Activated naive CD8-positive, alpha-beta T cell treated with anti-CD3 and anti-CD28 coated beads for 36 hours (primary cell): Measurements from ENCODE around the gene IRAK1BP1. TPM values are rescaled to one million over a fixed set of nuclear protein-coding genes. Genes with fewer than 3 reads are reported as not detected.
"Not testable (repeated sequence)": the region's sequence is repeated elsewhere in the genome, so short reads cannot be mapped to it uniquely, and the experiment has no call there.

Experiments
- DNase-seq: peaks from one replicate; pipeline ENCODE4 v3.0.0; 2021
- H3K27ac Mint-ChIP-seq: one replicate; pipeline ENCODE4 v1.8.0; 2022; ENCODE audit warnings: mild to moderate bottlenecking, moderate library complexity, mixed read lengths
- H3K27me3 Mint-ChIP-seq: one replicate; pipeline ENCODE4 v1.8.0; 2022; ENCODE audit warnings: mild to moderate bottlenecking, mixed read lengths
- H3K36me3 Mint-ChIP-seq: one replicate; pipeline ENCODE4 v1.8.0; 2021; ENCODE audit warnings: mild to moderate bottlenecking, mixed read lengths
- H3K4me1 Mint-ChIP-seq: one replicate; pipeline ENCODE4 v1.8.0; 2021; ENCODE audit warnings: mixed read lengths
- H3K4me3 Mint-ChIP-seq: one replicate; pipeline ENCODE4 v1.8.0; 2022; ENCODE audit warnings: mild to moderate bottlenecking, moderate library complexity, mixed read lengths
- H3K9me3 Mint-ChIP-seq: one replicate; pipeline ENCODE4 v1.8.0; 2022; ENCODE audit warnings: mixed read lengths
- total RNA-seq, 2 experiments: library from RNA; stranded (reverse); gene quantifications; one replicate each; pipeline ENCODE4 v1.2.3, GENCODE V29; 2021

Gene IRAK1BP1
- total RNA-seq, 2 experiments from 2014 or later: 3.5 to 3.6 TPM

DNA sequence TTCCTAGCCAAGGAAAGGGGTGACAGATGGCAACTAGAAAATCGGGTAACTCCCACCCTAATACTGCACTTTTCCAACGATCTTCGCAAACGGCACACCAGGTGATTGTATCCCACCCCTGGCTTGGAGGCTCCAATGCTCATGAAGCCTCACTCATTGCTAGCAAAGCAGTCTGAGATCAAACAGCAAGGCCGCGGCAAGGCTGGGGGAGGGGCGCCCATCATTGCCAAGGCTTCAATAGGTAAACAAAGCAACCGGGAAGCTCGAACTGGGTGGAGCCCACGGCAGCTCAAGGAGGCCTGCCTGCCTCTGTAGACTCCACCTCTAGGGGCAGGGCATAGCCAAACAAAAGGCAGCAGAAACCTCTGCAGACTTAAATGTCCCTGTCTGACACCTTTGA lies 53.8 kb downstream of the IRAK1BP1 start:
- Mint-ChIP-seq H3K9me3 (peaks cover 60% of the 10 kb centered on the region), H3K36me3 (peaks cover 11% of the 10 kb centered on the region)
- not testable (repeated sequence) for H3K4me1 Mint-ChIP-seq, DNase-seq, H3K27me3 Mint-ChIP-seq, H3K27ac Mint-ChIP-seq, H3K4me3 Mint-ChIP-seq

DNA sequence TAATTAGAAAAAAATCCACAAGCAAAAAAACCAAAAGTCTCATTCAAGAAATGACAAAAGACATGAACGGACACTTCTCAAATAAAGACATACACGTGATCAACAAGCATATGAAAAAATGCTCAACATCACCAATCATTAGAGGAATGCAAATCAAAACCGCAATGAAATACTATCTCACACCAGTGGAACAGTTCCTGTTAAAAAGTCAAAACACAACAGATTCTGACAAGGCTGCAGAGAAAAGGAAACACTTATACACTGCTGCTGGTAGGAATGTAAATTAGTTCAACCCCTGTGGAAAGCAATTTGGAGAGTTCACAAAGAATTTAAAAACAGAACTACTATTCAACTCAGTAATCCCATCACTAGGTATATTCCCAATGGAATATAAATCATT lies 58.0 kb downstream of the IRAK1BP1 start:
- Mint-ChIP-seq H3K9me3 (peaks cover 50% of the 10 kb centered on the region), H3K4me1 (no peaks in the 10 kb centered on the region), H3K27ac (no peak overlapping the region)

DNA sequence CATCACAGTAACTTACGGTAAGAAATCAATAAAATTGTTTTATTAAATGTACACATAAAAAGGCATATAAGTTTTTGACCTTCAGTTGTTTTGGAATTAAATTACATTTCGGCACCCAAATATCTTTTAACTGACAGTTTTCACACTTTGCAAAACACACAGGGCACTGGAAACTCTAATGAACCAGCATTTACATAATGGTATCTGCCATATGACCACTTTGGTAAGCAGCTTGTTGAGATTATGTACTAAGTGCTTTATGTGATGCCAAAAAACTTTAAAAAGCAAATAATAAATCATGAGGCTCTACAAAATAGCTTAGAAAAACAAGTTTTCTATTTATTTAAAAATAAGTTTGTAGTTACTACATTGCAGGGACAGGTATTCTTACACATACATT lies 68.2 kb downstream of the IRAK1BP1 start:
- Mint-ChIP-seq H3K27me3 (no peaks in the 10 kb centered on the region), H3K36me3 (peaks cover 32% of the 10 kb centered on the region), H3K4me1 (no peaks in the 10 kb centered on the region), H3K27ac (no peak overlapping the region), H3K4me3 (no peak overlapping the region), H3K9me3 (peaks cover 17% of the 10 kb centered on the region)
- no peak for DNase-seq

More for the DNA sequence above, 58.0 kb downstream of the IRAK1BP1 start:
- H3K4me3 Mint-ChIP-seq: no peak overlapping the region
- H3K36me3 Mint-ChIP-seq: no peaks in the 10 kb centered on the region
- H3K27me3 Mint-ChIP-seq: no peaks in the 10 kb centered on the region
- no peak for DNase-seq

DNA sequence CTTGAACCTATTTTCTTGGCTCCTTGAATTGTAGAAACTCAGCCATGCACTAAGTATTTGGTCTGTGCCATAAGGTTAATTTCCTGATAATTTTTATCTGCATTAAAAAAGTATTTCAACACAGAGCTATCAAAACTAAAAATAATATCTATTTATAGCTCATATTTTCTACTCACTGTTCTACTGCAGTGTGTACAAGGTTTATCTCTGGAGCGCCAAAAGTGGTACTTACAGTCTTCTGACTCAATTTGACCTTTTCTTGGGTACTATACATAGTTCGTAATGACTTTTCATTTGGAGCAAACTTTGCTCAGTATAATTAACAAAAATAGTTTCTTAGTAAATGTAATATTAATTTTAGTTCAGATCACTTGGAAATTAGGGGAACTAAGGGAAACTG lies 69.2 kb downstream of the IRAK1BP1 start:
- DNase-seq: no peak
- Mint-ChIP-seq H3K9me3 (peaks cover 17% of the 10 kb centered on the region), H3K4me3 (no peak overlapping the region), H3K4me1 (no peaks in the 10 kb centered on the region), H3K36me3 (peaks cover 38% of the 10 kb centered on the region), H3K27ac (no peak overlapping the region), H3K27me3 (no peaks in the 10 kb centered on the region)

DNA sequence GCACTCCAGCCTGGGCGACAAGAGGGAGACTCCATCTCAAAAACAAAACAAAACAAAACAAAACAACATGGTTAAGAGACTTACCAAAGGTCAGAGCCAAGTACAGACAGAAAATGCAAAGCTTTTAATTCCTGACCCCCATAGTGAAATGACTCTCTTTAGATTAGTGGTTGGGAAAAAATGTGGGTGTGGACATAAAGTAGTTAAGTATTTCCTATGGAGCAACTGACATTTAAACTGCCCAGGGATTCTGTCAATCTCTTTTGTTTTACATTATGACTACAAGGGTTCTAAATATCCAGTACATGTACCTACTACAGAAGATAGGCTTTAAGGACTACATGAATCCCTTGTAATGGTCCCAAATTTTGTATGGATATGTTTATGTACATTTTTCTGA lies 75.1 kb downstream of the IRAK1BP1 start:
- no peak for DNase-seq
- no peaks in the 10 kb centered on the region for H3K4me1 Mint-ChIP-seq
- peaks cover 42% of the 10 kb centered on the region for H3K36me3 Mint-ChIP-seq
- H3K27ac Mint-ChIP-seq: no peak overlapping the region
- no peaks in the 10 kb centered on the region for H3K27me3 Mint-ChIP-seq
- H3K4me3 Mint-ChIP-seq: no peak overlapping the region
- no peaks in the 10 kb centered on the region for H3K9me3 Mint-ChIP-seq

DNA sequence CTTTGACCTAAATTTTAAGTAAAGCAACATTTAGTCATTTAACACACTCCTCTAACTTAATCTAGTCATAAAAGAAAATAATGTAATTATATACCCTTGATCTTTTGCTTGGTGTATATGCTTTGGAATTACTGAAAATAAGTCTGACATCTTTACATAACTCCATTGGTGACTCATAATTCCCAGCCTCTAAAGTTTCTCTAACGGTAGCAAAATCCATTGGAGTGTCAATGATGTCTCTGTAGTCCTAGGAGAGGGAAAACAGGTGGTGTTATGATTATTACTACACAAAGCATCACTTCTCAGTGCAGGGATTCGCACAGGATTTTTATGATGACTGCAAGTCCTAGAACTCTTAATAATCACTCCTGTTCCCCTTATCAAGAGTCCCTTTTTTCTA lies 80.2 kb downstream of the IRAK1BP1 start:
- Mint-ChIP-seq H3K36me3 (peaks cover 54% of the 10 kb centered on the region), H3K4me3 (no peak overlapping the region), H3K4me1 (no peaks in the 10 kb centered on the region), H3K27ac (no peak overlapping the region), H3K9me3 (peaks cover 18% of the 10 kb centered on the region), H3K27me3 (no peaks in the 10 kb centered on the region)
- DNase-seq: no peak

DNA sequence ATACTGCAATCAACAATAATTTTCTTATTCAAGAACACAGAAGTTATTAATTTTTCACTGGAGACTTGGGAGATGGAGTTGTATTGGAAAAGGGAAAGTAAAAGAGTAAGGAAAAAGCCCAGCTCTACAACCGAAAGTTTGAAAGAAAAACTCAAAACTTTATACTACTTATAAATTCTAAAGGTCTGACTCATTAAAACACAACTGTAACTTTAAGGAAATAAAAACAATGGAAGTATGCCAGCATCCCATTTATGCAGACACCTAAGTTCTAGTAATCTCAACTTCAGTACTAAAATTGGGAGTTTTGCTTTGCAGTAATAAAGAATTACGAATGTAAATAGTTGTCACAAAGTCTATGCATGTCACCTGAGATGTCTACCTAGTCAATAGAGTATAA lies 80.6 kb downstream of the IRAK1BP1 start:
- H3K36me3 Mint-ChIP-seq: peaks cover 57% of the 10 kb centered on the region
- no peak overlapping the region for H3K27ac Mint-ChIP-seq
- H3K27me3 Mint-ChIP-seq: no peaks in the 10 kb centered on the region
- no peak for DNase-seq
- H3K4me1 Mint-ChIP-seq: no peaks in the 10 kb centered on the region
- peaks cover 22% of the 10 kb centered on the region for H3K9me3 Mint-ChIP-seq
- H3K4me3 Mint-ChIP-seq: no peak overlapping the region

DNA sequence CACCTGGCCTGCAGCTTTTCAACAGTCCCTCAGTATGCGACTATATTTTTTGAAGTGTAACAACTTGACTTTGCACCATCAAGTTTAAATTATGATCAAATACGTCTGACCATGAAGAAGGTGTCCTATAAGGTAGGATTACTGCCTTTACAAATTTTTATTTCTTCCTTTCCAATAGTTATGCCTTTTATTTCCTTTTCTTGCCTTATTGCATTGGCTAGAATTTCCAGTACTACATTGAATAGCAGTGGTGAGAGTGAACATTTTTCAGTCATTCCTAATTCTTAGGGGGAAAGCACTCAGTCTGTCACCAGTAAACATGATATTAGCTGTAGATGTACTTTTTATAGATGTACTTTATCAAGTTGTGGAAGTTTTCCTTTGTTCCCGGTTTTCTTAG lies 81.4 kb downstream of the IRAK1BP1 start:
- Mint-ChIP-seq H3K36me3 (peaks cover 62% of the 10 kb centered on the region), H3K4me1 (no peaks in the 10 kb centered on the region), H3K27me3 (no peaks in the 10 kb centered on the region), H3K4me3 (no peak overlapping the region), H3K27ac (no peak overlapping the region), H3K9me3 (peaks cover 22% of the 10 kb centered on the region)
- DNase-seq: no peak

DNA sequence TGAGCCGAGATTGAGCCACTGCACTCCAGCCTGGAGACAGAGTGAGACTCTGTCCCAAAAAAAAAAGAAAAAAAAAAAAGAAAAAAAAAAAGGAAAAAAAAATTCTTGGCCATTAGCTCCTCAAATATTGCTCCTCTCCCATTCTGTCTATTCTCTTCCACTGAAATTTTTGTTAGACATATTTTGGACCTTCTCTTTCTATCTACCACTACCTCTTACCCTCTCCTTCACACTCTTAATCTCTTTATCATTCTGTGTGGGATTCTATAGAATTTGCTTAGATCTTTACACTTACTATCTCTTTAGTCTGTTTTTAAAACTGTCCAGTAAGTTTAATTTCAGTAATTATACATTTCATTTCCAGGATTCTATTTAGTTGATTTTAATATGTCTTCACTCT lies 85.0 kb downstream of the IRAK1BP1 start:
- peaks cover 72% of the 10 kb centered on the region for H3K36me3 Mint-ChIP-seq
- no peaks in the 10 kb centered on the region for H3K4me1 Mint-ChIP-seq
- no peak overlapping the region for H3K4me3 Mint-ChIP-seq
- no peak for DNase-seq
- no peaks in the 10 kb centered on the region for H3K27me3 Mint-ChIP-seq
- peaks cover 22% of the 10 kb centered on the region for H3K9me3 Mint-ChIP-seq
- H3K27ac Mint-ChIP-seq: no peak overlapping the region

Other genes starting within 250 kb of the IRAK1BP1 start
- gene PHIP, start 210.7 kb downstream of the IRAK1BP1 start, total RNA-seq: 10 to 100 TPM; 20.9 to 21.6 TPM